T-helper 1 cell treated with Interleukin-12 subunit alpha and Interleukin-12 subunit beta and Interleukin-4 antibody, amounts not matched to agents 30 μg/mL and 1 μg/mL, for 36 hours (primary cell): ENCODE results near the gene ENG.

Source experiments
- H3K27ac Mint-ChIP-seq: one replicate; pipeline ENCODE4 v1.8.0; 2021; ENCODE audit warnings: mild to moderate bottlenecking, mixed read lengths
- H3K27me3 Mint-ChIP-seq: one replicate; pipeline ENCODE4 v1.8.0; 2021; ENCODE audit warnings: low read depth, mixed read lengths
- H3K36me3 Mint-ChIP-seq: one replicate; pipeline ENCODE4 v1.8.0; 2021; ENCODE audit warnings: low read depth, mixed read lengths
- H3K4me1 Mint-ChIP-seq: one replicate; pipeline ENCODE4 v1.8.0; 2021; ENCODE audit warnings: low read depth, mixed read lengths
- H3K4me3 Mint-ChIP-seq: one replicate; pipeline ENCODE4 v1.8.0; 2021; ENCODE audit warnings: mild to moderate bottlenecking, moderate library complexity, mixed read lengths
- H3K9me3 Mint-ChIP-seq: one replicate; pipeline ENCODE4 v1.8.0; 2021; ENCODE audit warnings: mixed read lengths

ENG gene

DNA sequence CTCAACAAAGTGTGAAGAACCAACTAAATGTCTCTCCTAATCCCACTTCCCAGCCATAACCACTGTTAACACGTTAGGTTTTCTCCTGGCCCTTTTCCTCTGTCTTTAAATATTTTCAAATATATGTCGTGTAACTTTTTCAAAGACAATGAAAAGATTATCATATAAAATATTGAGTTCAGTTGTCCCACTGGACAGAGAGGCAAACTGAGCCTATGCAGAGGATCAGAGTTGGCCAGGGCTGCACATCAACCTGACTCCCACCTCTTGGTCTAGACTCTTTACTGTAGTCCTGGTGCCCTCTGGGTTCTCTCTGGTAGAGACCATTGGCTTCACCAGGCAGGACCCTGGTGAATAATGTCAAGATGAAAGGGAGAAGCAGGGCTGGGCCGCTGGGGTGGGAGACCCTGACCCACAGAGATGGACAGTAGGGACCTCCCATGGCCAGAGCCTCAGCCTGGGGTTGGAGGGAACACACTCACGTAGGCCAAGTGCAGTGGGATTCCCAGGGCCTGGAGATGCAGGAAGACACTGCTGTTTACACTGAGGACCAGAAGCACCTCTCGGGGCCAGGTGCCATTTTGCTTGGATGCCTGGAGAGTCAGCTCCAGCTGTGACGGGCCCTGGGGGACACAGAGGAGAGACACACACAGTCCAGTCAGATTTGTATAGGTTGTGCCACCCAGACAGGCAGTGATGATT lies 25.1 kb downstream of the ENG start:
- no peaks in the 10 kb centered on the region for H3K9me3 Mint-ChIP-seq
- H3K27me3 Mint-ChIP-seq: no peaks in the 10 kb centered on the region
- peaks cover 3% of the 10 kb centered on the region for H3K4me1 Mint-ChIP-seq
- H3K4me3 Mint-ChIP-seq: no peak overlapping the region
- peaks cover 12% of the 10 kb centered on the region for H3K36me3 Mint-ChIP-seq
- H3K27ac Mint-ChIP-seq: peak overlapping the region; percentile 31

DNA sequence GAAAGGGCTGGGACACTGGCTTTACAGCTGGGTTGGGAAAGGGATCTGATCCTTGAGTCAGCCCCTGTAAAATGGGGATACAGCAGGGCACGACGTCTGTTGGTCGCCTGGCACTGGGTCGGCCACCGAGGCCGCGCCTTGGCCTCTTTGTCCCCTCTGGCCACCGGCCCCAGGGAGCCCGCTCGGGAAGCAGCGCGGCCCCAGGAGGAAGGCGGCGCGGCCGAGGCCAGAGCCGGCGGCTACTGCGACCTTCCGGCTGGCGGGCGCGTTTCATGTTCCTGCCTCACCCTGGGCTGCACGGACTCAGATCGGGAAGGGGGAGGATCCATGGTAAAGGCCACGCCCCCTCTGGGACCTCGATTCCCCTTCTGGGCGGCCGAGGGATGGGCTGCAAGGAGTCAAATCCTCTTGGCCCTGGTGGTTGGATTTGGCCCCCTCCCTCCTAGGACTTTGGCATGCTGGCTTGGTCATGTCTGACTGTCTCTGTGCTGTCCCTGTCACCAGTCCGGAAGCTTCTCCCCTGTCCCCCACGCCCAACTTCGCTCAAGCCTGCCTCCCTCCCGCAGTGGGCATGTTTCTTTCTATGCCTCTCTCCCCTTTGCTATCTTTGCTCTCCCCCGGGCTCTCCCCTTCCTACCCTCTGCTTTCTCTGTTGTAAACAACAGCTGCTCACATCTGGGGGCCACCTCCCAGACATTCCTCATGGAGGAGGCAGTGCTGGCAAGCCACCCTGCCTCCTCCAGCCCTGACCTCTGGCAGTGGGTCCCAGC lies 26.0 kb downstream of the ENG start:
- Mint-ChIP-seq H3K27me3 (no peaks in the 10 kb centered on the region), H3K9me3 (no peaks in the 10 kb centered on the region), H3K4me3 (no peak overlapping the region), H3K27ac (no peak overlapping the region), H3K36me3 (peaks cover 12% of the 10 kb centered on the region), H3K4me1 (peaks cover 3% of the 10 kb centered on the region)

GRCh38 chr9:127826253-127826913 lies 28.1 kb downstream of the ENG start:
- no peaks in the 10 kb centered on the region for H3K27me3 Mint-ChIP-seq
- no peak overlapping the region for H3K4me3 Mint-ChIP-seq
- no peak overlapping the region for H3K27ac Mint-ChIP-seq
- H3K9me3 Mint-ChIP-seq: no peaks in the 10 kb centered on the region
- H3K36me3 Mint-ChIP-seq: peaks cover 12% of the 10 kb centered on the region
- H3K4me1 Mint-ChIP-seq: no peaks in the 10 kb centered on the region

DNA sequence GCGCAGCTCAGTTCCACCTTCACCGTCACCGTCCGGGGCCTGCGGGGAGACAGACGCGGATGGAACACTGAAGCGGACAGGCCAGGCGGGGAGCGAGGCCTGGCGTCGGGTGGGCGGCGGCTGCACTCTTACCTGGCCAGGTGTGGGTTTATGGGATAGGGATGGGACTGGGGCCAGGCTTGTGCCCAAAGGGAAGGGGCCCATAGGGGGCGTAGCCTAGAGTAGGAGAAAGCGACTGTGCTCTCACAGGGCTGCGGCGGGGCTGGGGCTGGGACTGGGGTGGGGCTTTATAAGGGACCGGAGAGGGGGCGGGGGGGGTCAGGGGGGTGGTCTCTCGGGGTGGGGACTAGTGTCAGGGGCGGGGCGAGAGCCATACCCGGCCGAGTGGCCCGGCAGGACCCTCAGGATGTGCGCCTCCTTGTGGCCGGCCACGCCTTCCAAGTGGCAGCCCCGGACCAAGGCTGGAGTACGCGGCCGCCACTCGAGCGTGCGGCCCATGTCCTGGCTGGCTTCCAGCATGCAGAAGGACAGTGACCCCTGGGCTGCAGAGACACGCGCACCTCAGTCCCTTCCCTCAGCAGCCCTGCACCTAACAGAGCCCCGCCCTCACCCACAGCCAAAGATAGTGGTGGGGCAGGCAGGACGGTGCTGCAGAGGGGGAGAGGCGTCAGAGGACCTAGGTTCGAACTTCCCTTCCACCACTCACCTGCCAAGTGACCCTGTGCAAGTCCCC lies 29.0 kb downstream of the ENG start:
- Mint-ChIP-seq H3K27me3 (no peaks in the 10 kb centered on the region), H3K27ac (no peak overlapping the region), H3K4me3 (no peak overlapping the region), H3K9me3 (no peaks in the 10 kb centered on the region), H3K36me3 (peaks cover 12% of the 10 kb centered on the region), H3K4me1 (no peaks in the 10 kb centered on the region)

GRCh38 chr9:127822108-127822507 lies 32.4 kb downstream of the ENG start:
- Mint-ChIP-seq H3K4me3 (no peak overlapping the region), H3K9me3 (no peaks in the 10 kb centered on the region), H3K4me1 (no peaks in the 10 kb centered on the region), H3K36me3 (peaks cover 11% of the 10 kb centered on the region), H3K27me3 (no peaks in the 10 kb centered on the region), H3K27ac (no peak overlapping the region)

GRCh38 chr9:127818574-127818973 lies 35.9 kb downstream of the ENG start:
- Mint-ChIP-seq H3K4me3 (no peak overlapping the region), H3K9me3 (no peaks in the 10 kb centered on the region), H3K27me3 (no peaks in the 10 kb centered on the region), H3K4me1 (no peaks in the 10 kb centered on the region), H3K27ac (peak overlapping the region; percentile 26), H3K36me3 (peaks cover 15% of the 10 kb centered on the region)

DNA sequence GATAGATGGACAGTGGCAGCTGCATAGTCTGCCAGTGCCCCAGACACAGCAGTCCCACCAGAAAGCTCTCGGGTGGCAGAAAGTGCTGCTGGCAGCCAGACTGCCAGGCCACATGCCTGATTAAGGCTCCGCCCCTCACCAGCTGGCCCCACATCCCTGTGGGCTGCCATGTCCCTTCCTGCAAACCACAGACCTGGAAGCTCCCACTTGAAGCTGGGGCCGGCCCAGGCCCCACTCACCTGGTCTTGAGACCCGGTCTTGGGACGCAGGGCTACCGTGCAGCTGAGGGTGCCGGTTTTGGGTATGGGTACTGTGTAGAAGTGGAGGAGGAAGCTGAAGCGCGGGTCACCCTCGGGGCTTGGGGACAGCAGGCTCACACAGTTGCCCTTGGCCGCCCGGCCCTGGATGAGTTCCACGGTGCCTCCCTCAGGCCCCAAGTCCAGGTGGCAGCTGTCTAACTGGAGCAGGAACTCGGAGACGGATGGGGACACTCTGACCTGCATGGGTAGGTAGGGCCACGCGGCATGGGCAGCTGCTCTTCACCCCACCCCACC lies 36.5 kb downstream of the ENG start:
- peaks cover 18% of the 10 kb centered on the region for H3K36me3 Mint-ChIP-seq
- H3K4me3 Mint-ChIP-seq: no peak overlapping the region
- no peak overlapping the region for H3K27ac Mint-ChIP-seq
- H3K4me1 Mint-ChIP-seq: no peaks in the 10 kb centered on the region
- H3K9me3 Mint-ChIP-seq: no peaks in the 10 kb centered on the region
- no peaks in the 10 kb centered on the region for H3K27me3 Mint-ChIP-seq

DNA sequence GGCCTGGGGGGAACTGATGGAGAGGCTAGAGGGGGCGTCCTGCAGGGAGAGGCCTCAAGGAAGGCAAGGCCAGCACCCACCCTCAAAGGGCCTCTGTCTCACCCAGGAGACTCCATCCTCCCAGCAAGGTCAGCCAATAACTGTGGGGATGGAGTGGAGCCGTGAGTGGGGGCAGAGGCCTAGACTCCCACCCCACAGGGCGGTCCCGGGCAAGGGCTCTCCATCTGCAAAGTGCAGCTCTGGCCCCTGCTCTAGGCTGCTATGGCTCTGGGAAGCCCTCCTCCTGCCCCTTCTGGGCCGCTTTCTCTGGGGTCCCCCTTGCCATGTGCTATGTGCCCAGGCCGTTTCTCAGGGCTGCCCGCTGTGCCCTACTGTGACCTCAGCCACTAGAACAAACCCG lies 37.7 kb downstream of the ENG start:
- peaks cover 19% of the 10 kb centered on the region for H3K36me3 Mint-ChIP-seq
- H3K4me1 Mint-ChIP-seq: no peaks in the 10 kb centered on the region
- no peak overlapping the region for H3K4me3 Mint-ChIP-seq
- no peaks in the 10 kb centered on the region for H3K9me3 Mint-ChIP-seq
- no peaks in the 10 kb centered on the region for H3K27me3 Mint-ChIP-seq
- peak overlapping the region; percentile 62 for H3K27ac Mint-ChIP-seq

GRCh38 chr9:127816362-127816725 lies 38.1 kb downstream of the ENG start:
- H3K4me1 Mint-ChIP-seq: no peaks in the 10 kb centered on the region
- H3K9me3 Mint-ChIP-seq: no peaks in the 10 kb centered on the region
- H3K27me3 Mint-ChIP-seq: no peaks in the 10 kb centered on the region
- peaks cover 21% of the 10 kb centered on the region for H3K36me3 Mint-ChIP-seq
- no peak overlapping the region for H3K27ac Mint-ChIP-seq
- no peak overlapping the region for H3K4me3 Mint-ChIP-seq

DNA sequence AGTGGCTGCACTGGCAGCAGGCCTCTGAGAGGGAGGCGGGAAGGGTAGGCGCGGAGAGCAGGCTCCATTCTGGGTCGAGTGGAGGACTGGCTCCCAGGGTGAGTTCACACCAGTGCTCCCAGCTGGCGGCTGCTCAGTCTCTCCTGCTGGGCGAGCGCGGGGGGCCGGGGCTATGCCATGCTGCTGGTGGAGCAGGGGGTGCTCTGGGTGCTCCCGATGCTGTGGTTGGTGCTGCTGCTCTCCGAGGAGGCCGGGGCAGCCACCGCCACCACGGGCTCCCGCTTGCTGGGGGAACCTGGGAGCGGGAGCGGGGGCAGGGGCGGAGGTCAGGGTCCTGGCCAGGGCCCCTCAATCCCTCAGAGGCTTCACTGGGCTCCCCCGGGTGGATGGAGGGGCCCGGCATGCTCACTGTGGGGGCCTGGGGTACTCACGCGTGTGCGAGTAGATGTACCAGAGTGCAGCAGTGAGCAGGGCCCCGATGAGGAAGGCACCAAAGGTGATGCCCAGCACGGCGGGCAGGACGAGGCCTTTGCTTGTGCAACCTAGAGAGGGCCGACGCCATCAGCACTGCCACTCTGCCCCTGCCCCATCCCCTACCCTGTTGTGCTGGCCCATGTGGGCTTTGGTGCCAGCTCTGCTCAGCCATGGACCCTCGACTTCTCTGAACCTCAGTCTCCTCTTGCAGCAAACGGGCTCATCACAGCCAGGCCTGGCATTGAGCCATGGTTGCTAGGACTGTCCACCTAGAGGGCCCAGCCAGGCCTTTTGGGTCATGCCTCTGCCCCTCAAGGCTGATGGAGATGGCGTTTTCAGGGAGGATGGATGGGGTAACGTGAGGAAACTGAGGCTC lies 38.7 kb downstream of the ENG start:
- Mint-ChIP-seq H3K36me3 (peaks cover 21% of the 10 kb centered on the region), H3K4me3 (no peak overlapping the region), H3K9me3 (no peaks in the 10 kb centered on the region), H3K4me1 (no peaks in the 10 kb centered on the region), H3K27ac (no peak overlapping the region), H3K27me3 (no peaks in the 10 kb centered on the region)

- Mint-ChIP-seq H3K4me3 (no peak overlapping the region), H3K4me1 (no peaks in the 10 kb centered on the region), H3K36me3 (peaks cover 24% of the 10 kb centered on the region), H3K9me3 (no peaks in the 10 kb centered on the region), H3K27ac (no peak overlapping the region), H3K27me3 (no peaks in the 10 kb centered on the region)
Observed at GRCh38 chr9:127814619-127815511, 39.6 kb downstream of the ENG start.

DNA sequence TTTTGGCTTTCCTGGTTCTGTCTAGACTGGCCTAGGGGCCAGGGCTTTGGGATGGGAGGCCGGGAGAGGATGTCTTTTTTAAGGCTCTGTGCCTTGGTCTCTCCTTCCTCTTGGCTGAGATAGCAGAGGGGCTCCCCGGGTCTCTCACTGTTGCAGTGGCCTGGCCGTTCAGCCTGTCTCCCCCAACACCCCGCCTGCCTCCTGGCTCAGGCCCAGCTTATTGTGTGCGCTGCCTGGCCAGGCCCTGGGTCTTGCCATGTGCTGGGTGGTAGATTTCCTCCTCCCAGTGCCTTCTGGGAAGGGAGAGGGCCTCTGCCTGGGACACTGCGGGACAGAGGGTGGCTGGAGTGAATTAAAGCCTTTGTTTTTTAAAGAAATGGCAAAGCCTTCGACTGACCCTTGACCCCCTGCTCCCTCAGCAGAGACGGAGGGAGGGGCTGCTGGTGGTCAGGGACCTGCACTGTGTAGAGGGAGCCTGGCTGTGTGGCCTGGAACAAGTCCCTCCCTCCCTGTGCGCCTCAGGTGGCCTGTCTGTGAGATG lies 40.7 kb downstream of the ENG start:
- H3K9me3 Mint-ChIP-seq: no peaks in the 10 kb centered on the region
- no peak overlapping the region for H3K4me3 Mint-ChIP-seq
- no peaks in the 10 kb centered on the region for H3K4me1 Mint-ChIP-seq
- H3K27ac Mint-ChIP-seq: no peak overlapping the region
- H3K36me3 Mint-ChIP-seq: peaks cover 25% of the 10 kb centered on the region
- H3K27me3 Mint-ChIP-seq: no peaks in the 10 kb centered on the region
